Measurements from ENCODE around the gene PXT1. TPM values are rescaled to one million over a fixed set of nuclear protein-coding genes. Genes with fewer than 3 reads are reported as not detected.
"Not testable (repeated sequence)": the region's sequence is repeated elsewhere in the genome, so short reads cannot be mapped to it uniquely, and the experiment has no call there.

Gene PXT1
- total RNA-seq, 3 donors from 2014 or later (not counting 1 experiment from before 2014, with no cell fraction given), result 0.27 to 1.0 (median 0.28) TPM

GRCh38 chr6:36460916-36461315, 18.3 kb upstream of the PXT1 start:
- intact Hi-C loops (cut with micrococcal nuclease), result no loop called here

GRCh38 chr6:36459501-36459900, 16.8 kb upstream of the PXT1 start:
- Mint-ChIP-seq H3K27me3 (ENCODE audit: low read depth in 2 of 2) (no peaks in the 10 kb centered on the region), H3K4me1 (peaks cover 34 to 41% of the 10 kb centered on the region in 2 donors), H3K9me3 (no peaks in the 10 kb centered on the region), H3K27ac (no peak overlapping the region), H3K36me3 (no peaks in the 10 kb centered on the region), H3K4me3 (no peak overlapping the region)
- H3K9me3 ChIP-seq (ENCODE audit: control insufficient read depth, insufficient read depth, low read length), result no peaks in the 10 kb centered on the region
- TF ChIP-seq CTCF (IDR thresholded peaks at IDR 0.05), result no peak
- intact Hi-C loops (cut with micrococcal nuclease), result no loop called here
- peaks cover 7% of the 10 kb centered on the region for H3K36me3 ChIP-seq (ENCODE audit: control insufficient read depth, insufficient read depth, low read length)
- H3K4me3 ChIP-seq (ENCODE audit: low read length), result no peak overlapping the region
- H3K27ac ChIP-seq (ENCODE audit: low read length), result no peak overlapping the region
- no peak for DNase-seq
- no peaks in the 10 kb centered on the region for H3K27me3 ChIP-seq (ENCODE audit: control insufficient read depth, insufficient read depth, low read length)
- no peak for ATAC-seq
- H3K4me1 ChIP-seq (ENCODE audit: control insufficient read depth, insufficient read depth, low read length), result no peaks in the 10 kb centered on the region

More at GRCh38 chr6:36460916-36461315, 18.3 kb upstream of the PXT1 start:
- no peaks in the 10 kb centered on the region for H3K9me3 ChIP-seq (ENCODE audit: control insufficient read depth, insufficient read depth, low read length)
- H3K27ac ChIP-seq (ENCODE audit: low read length), result no peak overlapping the region
- no peaks in the 10 kb centered on the region for H3K9me3 Mint-ChIP-seq
- H3K27me3 ChIP-seq (ENCODE audit: control insufficient read depth, insufficient read depth, low read length), result no peaks in the 10 kb centered on the region
- H3K4me3 Mint-ChIP-seq, result no peak overlapping the region
- no peak for DNase-seq
- H3K4me1 ChIP-seq (ENCODE audit: control insufficient read depth, insufficient read depth, low read length), result no peaks in the 10 kb centered on the region
- TF ChIP-seq CTCF (IDR thresholded peaks at IDR 0.05), result no peak
- H3K27me3 Mint-ChIP-seq (ENCODE audit: low read depth in 2 of 2), result no peaks in the 10 kb centered on the region
- H3K27ac Mint-ChIP-seq, result no peak overlapping the region
- ATAC-seq, result no peak
- no peak overlapping the region for H3K4me3 ChIP-seq (ENCODE audit: low read length)
- no peaks in the 10 kb centered on the region for H3K36me3 ChIP-seq (ENCODE audit: control insufficient read depth, insufficient read depth, low read length)
- peaks cover 34 to 44% of the 10 kb centered on the region in 2 donors for H3K4me1 Mint-ChIP-seq
- no peaks in the 10 kb centered on the region for H3K36me3 Mint-ChIP-seq

- no peak overlapping the region for H3K27ac ChIP-seq (ENCODE audit: low read length)
- TF ChIP-seq CTCF (IDR thresholded peaks at IDR 0.05), result no peak
- no peak for ATAC-seq
- WGBS (ENCODE audit: insufficient coverage), result 98% methylated on average over 3 of the region's 3 CpGs
- no peaks in the 10 kb centered on the region for H3K9me3 Mint-ChIP-seq
- H3K4me1 ChIP-seq (ENCODE audit: control insufficient read depth, insufficient read depth, low read length), result no peaks in the 10 kb centered on the region
- H3K4me1 Mint-ChIP-seq, result peaks cover 16 to 17% of the 10 kb centered on the region in 2 donors
- no peaks in the 10 kb centered on the region for H3K27me3 ChIP-seq (ENCODE audit: control insufficient read depth, insufficient read depth, low read length)
- no peak overlapping the region for H3K27ac Mint-ChIP-seq
- intact Hi-C loops (cut with micrococcal nuclease), result no loop called here
- no peaks in the 10 kb centered on the region for H3K9me3 ChIP-seq (ENCODE audit: control insufficient read depth, insufficient read depth, low read length)
- peaks cover 12% of the 10 kb centered on the region for H3K36me3 ChIP-seq (ENCODE audit: control insufficient read depth, insufficient read depth, low read length)
- H3K4me3 Mint-ChIP-seq, result no peak overlapping the region
- H3K36me3 Mint-ChIP-seq, result no peaks in the 10 kb centered on the region
- no peak for DNase-seq
- H3K27me3 Mint-ChIP-seq (ENCODE audit: low read depth in 2 of 2), result no peaks in the 10 kb centered on the region
- H3K4me3 ChIP-seq (ENCODE audit: low read length), result no peak overlapping the region
These were observed 12.9 kb upstream of the PXT1 start for GRCh38 chr6:36455486-36456027.

- ATAC-seq; H3K27ac ChIP-seq (ENCODE audit: low read length); H3K27me3 ChIP-seq (ENCODE audit: control insufficient read depth, insufficient read depth, low read length); H3K4me3 ChIP-seq (ENCODE audit: low read length); H3K9me3 ChIP-seq (ENCODE audit: control insufficient read depth, insufficient read depth, low read length); H3K36me3 Mint-ChIP-seq; H3K4me3 Mint-ChIP-seq; H3K27ac Mint-ChIP-seq; H3K27me3 Mint-ChIP-seq (ENCODE audit: low read depth in 2 of 2); DNase-seq; intact Hi-C loops (cut with micrococcal nuclease); H3K4me1 ChIP-seq (ENCODE audit: control insufficient read depth, insufficient read depth, low read length); H3K9me3 Mint-ChIP-seq: not testable (repeated sequence)
- peaks cover 13 to 18% of the 10 kb centered on the region in 2 donors for H3K4me1 Mint-ChIP-seq
- 98% methylated on average over 7 of the region's 8 CpGs for WGBS (ENCODE audit: insufficient coverage)
- peaks cover 12% of the 10 kb centered on the region for H3K36me3 ChIP-seq (ENCODE audit: control insufficient read depth, insufficient read depth, low read length)
These were observed 10.2 kb upstream of the PXT1 start for GRCh38 chr6:36452897-36453296.

- H3K4me3 Mint-ChIP-seq, result not testable (repeated sequence)
These were observed 6.5 kb upstream of the PXT1 start for GRCh38 chr6:36449173-36449572.

More at GRCh38 chr6:36449173-36449572, 6.5 kb upstream of the PXT1 start:
- peak overlapping the region in 1 of 2 donors; percentile 34 for H3K27ac Mint-ChIP-seq
- ATAC-seq; H3K36me3 ChIP-seq (ENCODE audit: control insufficient read depth, insufficient read depth, low read length); H3K4me3 ChIP-seq (ENCODE audit: low read length); intact Hi-C loops (cut with micrococcal nuclease); H3K27me3 ChIP-seq (ENCODE audit: control insufficient read depth, insufficient read depth, low read length); H3K27me3 Mint-ChIP-seq (ENCODE audit: low read depth in 2 of 2); H3K9me3 Mint-ChIP-seq; H3K9me3 ChIP-seq (ENCODE audit: control insufficient read depth, insufficient read depth, low read length); H3K4me1 ChIP-seq (ENCODE audit: control insufficient read depth, insufficient read depth, low read length); H3K36me3 Mint-ChIP-seq; H3K27ac ChIP-seq (ENCODE audit: low read length); DNase-seq: not testable (repeated sequence)
- 98% methylated on average over 10 of the region's 10 CpGs for WGBS (ENCODE audit: insufficient coverage)
- peaks cover 19 to 35% of the 10 kb centered on the region in 2 donors for H3K4me1 Mint-ChIP-seq
